Mesothelial cell of epicardium (in vitro differentiated cells): Measurements from ENCODE around the gene RIMBP2. TPM values are rescaled to one million over a fixed set of nuclear protein-coding genes. Genes with fewer than 3 reads are reported as not detected.

Source experiments
- DNase-seq, 2 experiments: peaks; one replicate each; pipeline ENCODE4 v3.0.0; 2021; ENCODE audit warnings: low spot score in 2 of 2; ENCODE audit not compliant: unreplicated experiment in 2 of 2
- H3K27ac Mint-ChIP-seq: 2 replicates; pipeline ENCODE4 v1.8.0; 2021; ENCODE audit warnings: mixed read lengths
- H3K27me3 Mint-ChIP-seq: 2 replicates; pipeline ENCODE4 v1.8.0; 2021; ENCODE audit warnings: low read depth, mixed read lengths
- H3K36me3 Mint-ChIP-seq: 2 replicates; pipeline ENCODE4 v1.8.0; 2021; ENCODE audit warnings: mixed read lengths
- H3K4me1 Mint-ChIP-seq: 2 replicates; pipeline ENCODE4 v1.8.0; 2021; ENCODE audit warnings: mixed read lengths
- H3K4me3 Mint-ChIP-seq: 2 replicates; pipeline ENCODE4 v1.8.0; 2021; ENCODE audit warnings: mild to moderate bottlenecking, moderate library complexity, mixed read lengths
- H3K9me3 Mint-ChIP-seq: 2 replicates; pipeline ENCODE4 v1.8.0; 2021; ENCODE audit warnings: mixed read lengths
- total RNA-seq: library from RNA; stranded (reverse); gene quantifications from 3 replicates; pipeline ENCODE4 v1.2.1, GENCODE V29; 2021
- TF ChIP-seq, protein P1 (sequence below): fragments of 200-600 bp; sonication (generic); IDR thresholded peaks from one replicate; pipeline ENCODE4 v1.5.0; 2021; ENCODE audit warnings: antibody characterized with exemption; ENCODE audit not compliant: unreplicated experiment

Gene RIMBP2
- total RNA-seq, 1 donor from 2014 or later: 8.6 TPM

GRCh38 chr12:130583317-130583716 lies 132.8 kb downstream of the RIMBP2 start:
- H3K27me3 Mint-ChIP-seq: peaks cover 2% of the 10 kb centered on the region
- no peak for DNase-seq
- H3K9me3 Mint-ChIP-seq: peaks cover 6% of the 10 kb centered on the region
- H3K36me3 Mint-ChIP-seq: no peaks in the 10 kb centered on the region
- H3K27ac Mint-ChIP-seq: no peak overlapping the region
- H3K4me3 Mint-ChIP-seq: no peak overlapping the region
- no peaks in the 10 kb centered on the region for H3K4me1 Mint-ChIP-seq
- TF ChIP-seq, protein P1, sequence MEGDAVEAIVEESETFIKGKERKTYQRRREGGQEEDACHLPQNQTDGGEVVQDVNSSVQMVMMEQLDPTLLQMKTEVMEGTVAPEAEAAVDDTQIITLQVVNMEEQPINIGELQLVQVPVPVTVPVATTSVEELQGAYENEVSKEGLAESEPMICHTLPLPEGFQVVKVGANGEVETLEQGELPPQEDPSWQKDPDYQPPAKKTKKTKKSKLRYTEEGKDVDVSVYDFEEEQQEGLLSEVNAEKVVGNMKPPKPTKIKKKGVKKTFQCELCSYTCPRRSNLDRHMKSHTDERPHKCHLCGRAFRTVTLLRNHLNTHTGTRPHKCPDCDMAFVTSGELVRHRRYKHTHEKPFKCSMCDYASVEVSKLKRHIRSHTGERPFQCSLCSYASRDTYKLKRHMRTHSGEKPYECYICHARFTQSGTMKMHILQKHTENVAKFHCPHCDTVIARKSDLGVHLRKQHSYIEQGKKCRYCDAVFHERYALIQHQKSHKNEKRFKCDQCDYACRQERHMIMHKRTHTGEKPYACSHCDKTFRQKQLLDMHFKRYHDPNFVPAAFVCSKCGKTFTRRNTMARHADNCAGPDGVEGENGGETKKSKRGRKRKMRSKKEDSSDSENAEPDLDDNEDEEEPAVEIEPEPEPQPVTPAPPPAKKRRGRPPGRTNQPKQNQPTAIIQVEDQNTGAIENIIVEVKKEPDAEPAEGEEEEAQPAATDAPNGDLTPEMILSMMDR: no peak

DNA sequence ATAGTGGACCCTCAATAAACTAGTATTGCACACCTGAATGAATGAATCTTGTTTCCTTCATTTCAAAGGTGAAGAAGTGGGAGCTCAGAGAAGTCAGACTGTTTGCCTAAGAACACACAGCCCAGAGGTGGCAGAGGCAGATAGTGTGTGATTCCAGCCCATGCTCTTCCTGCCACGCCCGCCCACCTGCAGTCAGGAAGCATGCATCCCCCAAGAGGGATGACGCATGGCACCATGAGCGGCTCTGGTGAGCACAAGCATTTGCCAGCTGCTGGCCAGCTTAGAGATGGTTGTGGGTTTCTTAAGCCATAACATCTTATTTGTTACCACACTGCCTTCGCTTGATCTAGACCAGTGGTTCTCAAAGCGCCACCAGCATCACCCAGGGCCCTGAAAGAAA lies 133.8 kb downstream of the RIMBP2 start:
- no peak for DNase-seq
- no peaks in the 10 kb centered on the region for H3K36me3 Mint-ChIP-seq
- TF ChIP-seq, protein P1: no peak
- H3K9me3 Mint-ChIP-seq: peaks cover 6% of the 10 kb centered on the region
- H3K27me3 Mint-ChIP-seq: peaks cover 2% of the 10 kb centered on the region
- no peak overlapping the region for H3K27ac Mint-ChIP-seq
- no peaks in the 10 kb centered on the region for H3K4me1 Mint-ChIP-seq
- H3K4me3 Mint-ChIP-seq: no peak overlapping the region

DNA sequence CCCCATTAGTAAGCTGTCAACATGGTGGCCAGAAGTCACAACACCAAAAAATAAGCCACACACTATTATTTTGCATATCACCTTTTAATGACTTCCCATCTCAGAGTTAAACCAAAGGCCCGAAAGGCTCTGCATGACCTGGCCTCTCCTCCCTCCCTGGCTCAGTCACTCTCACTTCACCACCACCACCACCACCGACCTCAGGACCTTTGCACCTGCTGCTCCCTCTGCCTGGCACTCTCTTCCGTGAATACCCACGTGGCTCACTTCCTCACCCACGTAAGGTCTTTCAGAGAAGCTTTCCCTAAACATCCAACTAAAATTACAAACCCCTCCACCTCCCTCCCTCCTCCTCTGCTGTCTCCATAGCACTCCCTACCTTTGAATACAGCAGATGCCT lies 134.3 kb downstream of the RIMBP2 start:
- TF ChIP-seq, protein P1: no peak

GRCh38 chr12:130579231-130579630 lies 136.9 kb downstream of the RIMBP2 start:
- Mint-ChIP-seq H3K27me3 (peaks cover 2% of the 10 kb centered on the region), H3K36me3 (no peaks in the 10 kb centered on the region), H3K9me3 (no peaks in the 10 kb centered on the region), H3K4me1 (no peaks in the 10 kb centered on the region), H3K4me3 (no peak overlapping the region), H3K27ac (no peak overlapping the region)
- TF ChIP-seq, protein P1: no peak
- no peak for DNase-seq

More for the DNA sequence above, 134.3 kb downstream of the RIMBP2 start:
- Mint-ChIP-seq H3K27me3 (peaks cover 2% of the 10 kb centered on the region), H3K27ac (no peak overlapping the region), H3K9me3 (peaks cover 6% of the 10 kb centered on the region), H3K36me3 (no peaks in the 10 kb centered on the region), H3K4me3 (no peak overlapping the region), H3K4me1 (no peaks in the 10 kb centered on the region)
- no peak for DNase-seq

- TF ChIP-seq, protein P1: no peak
These were observed 138.7 kb downstream of the RIMBP2 start for GRCh38 chr12:130577351-130577750.

DNA sequence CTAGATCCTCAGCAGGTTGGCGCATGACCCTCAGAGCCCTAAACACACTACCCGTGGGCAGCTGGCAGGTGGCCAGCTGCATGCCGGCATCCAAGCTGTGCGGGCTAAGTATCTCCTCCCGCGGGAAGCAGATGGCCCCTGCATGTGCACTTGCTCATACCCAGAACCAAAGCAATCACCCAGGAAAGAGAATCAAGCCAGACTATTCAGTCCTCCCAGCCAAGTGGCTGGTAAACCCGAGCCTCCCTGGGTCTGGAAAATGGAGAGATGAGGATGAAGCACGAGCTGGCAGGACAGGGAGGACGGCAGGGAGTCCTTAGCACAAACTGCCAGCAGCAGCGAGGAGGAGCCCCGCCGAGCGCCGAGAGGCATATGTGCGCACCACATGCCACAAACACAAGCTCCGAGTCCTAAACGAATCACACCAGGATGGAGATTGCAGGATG lies 139.7 kb downstream of the RIMBP2 start:
- Mint-ChIP-seq H3K36me3 (no peaks in the 10 kb centered on the region), H3K9me3 (no peaks in the 10 kb centered on the region), H3K4me3 (no peak overlapping the region), H3K27ac (no peak overlapping the region), H3K4me1 (no peaks in the 10 kb centered on the region), H3K27me3 (peaks cover 2% of the 10 kb centered on the region)
- TF ChIP-seq, protein P1: no peak
- no peak for DNase-seq

More at GRCh38 chr12:130577351-130577750, 138.7 kb downstream of the RIMBP2 start:
- Mint-ChIP-seq H3K4me3 (no peak overlapping the region), H3K36me3 (no peaks in the 10 kb centered on the region), H3K9me3 (no peaks in the 10 kb centered on the region), H3K27ac (no peak overlapping the region), H3K27me3 (peaks cover 2% of the 10 kb centered on the region), H3K4me1 (no peaks in the 10 kb centered on the region)
- no peak for DNase-seq
